NCI-H524 (cell line): ENCODE data around the gene SCYGR6.

Experiments
- DNase-seq, 2 experiments: peaks; one replicate each; lab custom pipeline; 2025; lab: John Stamatoyannopoulos, UW

Gene SCYGR6

DNA sequence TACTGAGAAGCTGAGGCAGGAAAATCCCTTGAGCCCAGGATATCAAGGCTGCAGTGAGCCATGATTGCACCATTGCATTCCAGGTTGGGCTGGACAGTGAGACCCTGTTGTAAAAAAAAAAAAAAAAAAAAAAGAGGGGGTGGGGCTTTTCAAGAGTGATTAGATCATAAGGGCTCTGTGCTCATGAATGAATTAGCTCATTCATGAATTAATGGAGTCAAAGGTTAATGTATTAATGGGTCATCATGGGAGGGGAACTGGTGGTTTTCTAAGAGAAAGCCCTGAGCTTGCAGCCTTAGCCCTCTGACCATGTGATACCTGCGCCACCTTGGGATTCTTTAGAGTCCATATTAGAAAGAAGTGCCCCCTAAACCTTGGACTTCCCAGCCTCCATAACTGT is 11.3 kb downstream of the SCYGR6 start:
- DNase-seq, result no peak

DNA sequence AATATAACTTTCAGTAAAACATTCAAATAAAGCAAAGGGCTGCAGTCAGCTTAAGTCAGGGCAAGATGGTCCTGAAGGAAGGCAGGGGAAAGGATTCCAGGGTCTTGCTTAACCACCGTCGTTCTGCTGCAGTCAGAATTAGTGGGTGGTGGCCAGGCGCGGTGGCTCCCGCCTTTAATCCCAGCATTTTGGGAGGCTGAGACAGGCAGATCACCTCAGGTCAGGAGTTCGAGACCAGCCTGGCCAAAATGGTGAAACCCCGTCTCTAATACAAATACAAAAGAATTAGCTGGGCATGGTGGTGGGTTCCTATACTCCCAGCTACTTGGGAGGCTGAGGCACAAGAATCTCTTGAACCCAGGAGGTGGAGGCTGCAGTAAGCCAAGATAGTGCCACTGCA is 13.6 kb downstream of the SCYGR6 start:
- no peak for DNase-seq

DNA sequence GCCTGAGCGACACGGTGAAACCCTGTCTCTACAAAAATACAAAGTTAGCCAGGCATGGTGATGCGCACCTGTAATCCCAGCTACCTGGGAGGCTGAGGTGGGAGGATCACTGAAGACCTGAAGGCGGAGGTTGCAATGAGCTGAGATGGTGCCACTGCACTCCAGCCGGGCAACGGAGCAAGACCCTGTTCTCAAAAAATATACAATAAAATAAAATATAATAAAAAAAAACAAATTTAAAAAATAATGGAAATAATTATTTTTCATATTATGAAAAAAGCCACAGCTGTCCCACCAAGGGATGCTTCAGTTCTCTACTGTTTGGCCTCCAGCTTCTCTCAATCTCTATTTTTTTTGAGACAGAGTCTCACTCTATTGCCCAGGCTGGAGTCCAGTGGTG is 17.2 kb downstream of the SCYGR6 start:
- DNase-seq, result no peak

DNA sequence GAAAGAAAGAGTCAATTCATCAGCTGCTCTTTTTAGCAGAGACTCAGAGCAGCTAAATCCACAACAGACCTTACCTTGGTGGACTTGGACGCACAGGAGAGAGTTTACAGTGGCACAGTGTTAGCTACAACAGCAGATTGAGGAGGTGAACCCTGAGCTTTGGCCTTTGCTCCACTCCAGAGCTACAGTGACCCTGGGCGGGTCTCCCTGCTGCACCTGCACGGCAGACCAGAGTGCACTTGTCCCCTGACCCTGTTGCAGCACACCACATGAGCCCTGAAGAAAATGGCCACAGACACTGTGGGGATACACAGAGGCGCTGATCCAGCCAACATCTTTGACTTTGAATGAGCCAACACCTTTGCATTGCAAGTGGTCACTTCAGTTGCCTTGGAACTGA is 17.7 kb downstream of the SCYGR6 start:
- DNase-seq, result no peak

DNA sequence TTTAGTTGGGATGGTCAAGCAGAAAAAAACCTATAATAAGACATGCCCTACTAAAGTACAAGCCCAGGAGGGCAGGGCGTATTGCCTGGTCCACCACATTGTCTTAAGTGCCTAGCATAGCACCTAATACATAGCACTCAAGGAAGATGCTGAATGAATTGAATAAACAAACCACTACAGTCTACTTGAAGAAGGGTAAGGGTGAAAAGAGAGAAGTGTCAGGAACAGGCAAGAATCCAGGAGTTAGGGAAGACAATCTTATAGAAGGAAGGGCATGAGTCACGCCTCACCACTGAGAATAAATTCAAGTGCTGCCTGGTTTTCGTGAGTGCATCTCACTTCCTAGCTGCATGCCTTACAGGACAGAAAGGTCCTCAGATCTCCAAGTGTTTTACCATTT is 20.6 kb downstream of the SCYGR6 start:
- no peak for DNase-seq

DNA sequence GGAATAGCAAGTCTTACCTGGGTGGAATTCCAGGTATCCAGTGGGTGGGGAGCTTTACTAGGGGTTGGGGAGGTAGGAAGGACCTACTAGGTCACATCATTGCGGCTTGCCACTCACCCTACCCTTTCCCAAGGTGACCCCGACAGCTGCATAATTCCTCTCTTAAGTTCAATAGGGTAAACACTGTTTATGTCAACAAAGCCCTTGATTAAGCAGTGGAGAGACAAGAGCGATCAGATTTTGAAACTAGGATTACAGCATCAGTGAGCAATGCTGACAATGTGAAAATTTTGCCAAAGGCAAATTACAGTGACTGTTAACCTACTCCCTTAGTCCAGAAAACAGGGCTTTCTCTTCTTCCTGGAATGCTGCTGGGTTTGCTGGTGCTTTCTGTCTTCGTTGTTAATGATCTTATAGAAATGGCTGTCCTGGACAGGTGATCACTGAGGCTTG is 21.3 kb downstream of the SCYGR6 start:
- DNase-seq, result no peak

DNA sequence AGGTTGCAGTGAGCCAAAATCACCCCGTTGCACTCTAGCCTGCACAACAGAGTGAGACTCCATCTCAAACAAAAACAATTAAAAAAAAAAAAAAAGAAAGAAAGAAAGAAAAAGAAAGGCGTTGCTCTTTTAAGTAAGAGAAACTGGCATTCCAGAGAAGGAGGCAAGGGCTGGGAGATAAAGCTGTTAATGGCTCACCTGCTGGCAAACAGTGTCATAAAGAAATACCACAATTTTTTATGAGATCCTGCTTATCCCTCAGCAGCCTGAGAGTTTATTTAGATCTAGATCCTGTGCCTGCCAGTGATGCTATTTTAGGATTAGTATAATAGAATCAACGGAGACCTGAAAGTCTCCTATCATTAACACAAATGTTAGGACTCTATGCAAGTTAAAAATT is 23.0 kb downstream of the SCYGR6 start:
- no peak for DNase-seq

DNA sequence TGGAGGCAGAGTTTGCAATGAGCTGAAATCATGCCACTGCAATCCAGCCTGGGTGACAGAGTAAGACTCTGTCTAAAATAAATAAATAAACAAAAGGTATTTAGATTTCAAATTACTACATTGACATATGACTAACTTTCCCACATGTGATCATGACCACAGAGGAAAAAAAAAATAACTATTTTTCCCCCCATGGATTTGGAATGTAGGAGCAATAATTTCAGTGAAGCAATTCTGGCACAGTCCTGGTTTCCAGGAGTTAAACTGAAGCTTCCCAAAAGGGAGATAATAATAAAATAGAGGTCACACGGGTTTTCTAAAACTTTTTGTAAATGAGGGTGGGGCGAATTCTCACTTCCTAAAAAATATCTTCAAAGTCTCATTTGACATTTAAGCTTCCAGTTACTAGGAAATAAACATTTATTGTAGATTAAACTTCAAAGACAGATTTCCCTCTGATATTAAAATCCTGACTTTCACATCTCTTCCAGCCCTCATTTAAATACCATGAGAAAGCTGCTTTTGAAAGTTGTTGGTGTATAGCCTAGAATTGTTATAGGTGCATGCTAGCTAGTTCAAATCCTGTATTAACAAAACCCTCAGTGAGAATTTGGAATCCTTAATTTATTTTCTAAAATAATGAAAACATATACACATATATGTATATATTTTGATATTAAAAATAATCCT is 27.4 kb downstream of the SCYGR6 start:
- DNase-seq, result no peak

DNA sequence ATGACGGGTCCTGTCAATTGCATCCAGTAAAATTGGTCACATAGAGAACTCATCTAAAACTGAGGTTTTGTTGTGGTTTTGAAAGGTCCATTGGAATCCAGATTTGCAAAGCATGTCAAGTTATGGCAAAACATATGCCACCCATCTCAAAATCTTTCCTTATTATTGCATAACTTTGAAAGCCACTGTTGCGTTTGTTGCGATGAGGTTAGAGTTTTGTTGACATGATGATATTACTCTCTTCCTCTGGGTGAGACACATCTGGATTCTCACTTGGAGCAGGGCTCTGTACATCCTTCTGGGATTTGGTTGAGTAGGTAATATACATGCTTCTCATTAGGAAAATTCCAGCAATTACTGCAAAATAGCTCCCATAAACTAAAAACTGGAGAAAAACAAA is 37.4 kb downstream of the SCYGR6 start:
- no peak for DNase-seq

DNA sequence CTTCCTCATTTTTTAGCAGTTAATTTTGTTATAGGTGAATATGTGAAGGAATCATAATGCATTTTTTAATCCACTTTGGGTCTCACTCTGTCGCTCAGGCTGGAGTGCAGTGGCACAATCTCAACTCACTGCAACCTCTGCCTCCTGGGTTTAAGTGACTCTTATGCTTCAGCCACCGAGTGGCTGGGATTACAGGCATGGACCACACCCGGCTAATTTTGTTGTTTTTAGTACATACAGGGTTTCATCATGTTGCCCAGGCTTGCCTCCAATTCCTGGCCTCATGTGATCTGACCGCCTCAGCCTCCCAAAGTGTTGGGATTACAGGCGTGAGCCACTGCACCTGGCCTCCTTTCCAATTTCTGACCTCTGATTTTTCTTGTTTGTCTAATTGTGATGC is 40.3 kb downstream of the SCYGR6 start:
- DNase-seq, result no peak

DNA sequence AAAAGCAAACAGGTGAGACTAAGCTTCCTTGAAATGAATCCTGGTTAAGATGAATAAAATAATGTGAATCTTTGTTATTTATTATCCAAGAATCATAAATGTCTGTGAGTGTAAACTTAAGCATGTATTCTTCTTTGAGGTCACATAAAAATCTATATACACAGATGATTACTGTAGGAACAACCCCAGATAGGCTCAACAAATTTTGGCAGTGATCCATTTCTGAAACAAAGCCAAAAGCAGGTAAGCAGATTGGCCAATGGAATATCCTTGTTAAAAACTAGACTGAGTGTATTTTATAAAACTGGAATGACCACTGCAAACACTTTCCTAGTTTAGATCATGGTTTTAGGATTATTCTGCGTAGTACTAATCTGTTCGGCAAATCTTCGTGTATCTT is 46.6 kb downstream of the SCYGR6 start:
- no peak for DNase-seq

DNA sequence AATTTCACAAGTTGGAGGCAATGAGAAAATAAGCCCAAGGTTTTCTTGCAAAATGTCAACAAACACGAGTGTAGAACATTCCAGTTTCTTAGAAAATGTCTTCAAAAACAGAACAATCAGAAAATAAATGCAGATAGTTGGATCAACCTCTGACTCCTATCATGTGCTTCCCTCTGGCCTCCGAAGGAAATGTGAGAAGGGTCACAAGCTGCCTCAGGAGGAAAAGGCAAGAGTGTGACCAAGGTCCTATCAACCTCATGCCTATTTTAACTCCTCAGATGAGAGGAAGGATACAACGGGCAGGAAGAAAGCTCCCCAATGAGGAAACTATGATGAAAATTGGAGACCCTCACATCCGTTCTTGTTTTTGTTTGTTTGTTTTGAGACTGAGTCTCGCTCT is 50.1 kb downstream of the SCYGR6 start:
- DNase-seq, result no peak
